Heart right ventricle (tissue), 16 donors: Measurements from ENCODE around the gene SAFB2. TPM values are rescaled to one million over a fixed set of nuclear protein-coding genes. Genes with fewer than 3 reads are reported as not detected.

ENCODE experiments used
- ATAC-seq, 8 donors: fragments of 200-7000 bp; cut with Tn5 transposase; one replicate each; pipeline ENCODE4 v1.9.1; 2020; ENCODE audit warnings: mild to moderate bottlenecking in 8 of 8, moderate library complexity in 8 of 8, moderate number of reproducible peaks in 1 of 8
- DNase-seq, 2 donors: peaks; one replicate each; pipeline ENCODE4 v3.0.0-alpha.2; 2020
- H3K27ac ChIP-seq, 10 donors: fragments of 200-600 bp; sonication (generic) in 2 of 10; one replicate each; pipeline versions ENCODE4 v1.5.0 to v1.8.0; 2020 to 2022; ENCODE audit warnings: mild to moderate bottlenecking in 3 of 10
- H3K27me3 ChIP-seq, 7 donors: fragments of 200-600 bp; one replicate each; pipeline ENCODE4 v1.8.0; 2021 to 2022; ENCODE audit warnings: mild to moderate bottlenecking in 2 of 7
- H3K36me3 ChIP-seq, 9 donors: fragments of 200-600 bp; sonication (generic) in 1 of 9; one replicate each; pipeline versions ENCODE4 v1.5.0 to v1.8.0; 2020 to 2022; ENCODE audit warnings: mild to moderate bottlenecking in 2 of 9
- H3K4me1 ChIP-seq, 9 donors: fragments of 200-600 bp; sonication (generic) in 1 of 9; one replicate each; pipeline versions ENCODE4 v1.5.0 to v1.8.0; 2020 to 2022; ENCODE audit warnings: mild to moderate bottlenecking in 4 of 9
- H3K4me3 ChIP-seq, 10 donors: fragments of 200-600 bp; sonication (generic) in 2 of 10; one replicate each; pipeline versions ENCODE4 v1.5.0 to v1.8.0; 2020 to 2022; ENCODE audit warnings: mild to moderate bottlenecking in 7 of 10, moderate library complexity in 2 of 10
- H3K9me3 ChIP-seq, 11 donors: fragments of 200-600 bp in 10 of 11; sonication (generic) in 2 of 11; one replicate each; pipeline versions ENCODE4 v1.5.0 to v1.8.0; 2013 to 2022; ENCODE audit warnings: mild to moderate bottlenecking in 2 of 11, control low read depth in 1 of 11, moderate library complexity in 1 of 11
- CTCF ChIP-seq, 9 donors: fragments of 200-600 bp; sonication (generic) in 2 of 9; IDR thresholded peaks; one replicate each; pipeline versions ENCODE4 v1.5.0 to v1.8.0; 2021 to 2022; ENCODE audit warnings: antibody characterized with exemption in 9 of 9, mild to moderate bottlenecking in 5 of 9, moderate library complexity in 1 of 9
- WGBS, 2 donors: extraction: QIAGEN DNeasy Blood & Tissue Kit; methylation state at CpG; one replicate each; pipeline ENCODE4 v1.1.7; 2013; ENCODE audit warnings: inconsistent platforms in 1 of 2; 5-methylcytosine and 5-hydroxymethylcytosine counted together
- intact Hi-C, 10 donors: fragments of 100-400 bp; cut with DNase I; formaldehyde crosslinking; loops; one replicate each; pipeline versions ENCODE4 v1.11.1 to v1.14.2; 2022
- polyA plus RNA-seq, 2 donors: library from polyadenylated mRNA; stranded (reverse); fragments of 200-250 nt; gene quantifications; one replicate each; pipeline ENCODE4 v1.2.3, GENCODE V29; 2013
- total RNA-seq, 10 donors: library from RNA; stranded (reverse); fragmentation: NEBNext Ultra II Directional in 3 of 10; extraction: Animal tissue kit (Norgen Biotek cat#: 25700) in 3 of 10; gene quantifications; one replicate each; pipeline versions ENCODE4 v1.2.1 to v1.2.4, GENCODE V29; 2021 to 2023
- donor health status: Arrhythmogenic right ventricular cardiomyopathy.
- donor health status: ischemic (EF 13 %, LVEDD 7.1; RV severe dilation, severe dysfunction).
- donor health status: healthy with polysubstance abuse.
- donor health status: DM: no; HTN: yes; CAD: no.
- donor health status: DM: no; HTN: no; CAD: no.
- donor health status: ischemic (EF 25% LVEDD 6.9; RV normal size, moderate dysfunction).
- donor health status: ischemic (EF 25% LVEDD 5.7; RV mildly dilated, moderate dysfunction).
- donor health status: healthy.
- donor health status: DM: yes; HTN: yes; CAD: no.
- donor health status: Ischemic cardiomyopathy.
- donor health status: ischemic (EF 35%, LVEDD 5.7; RV mildly dilated, moderate dysfunction).
- donor health status: nonischemic (EF 11% LVEDD 7.7; RV severe dilation, severe dysfunction).
- donor health status: DM: yes; HTN: yes; CAD: no.
- donor health status: PGD.
- donor health status: ischemic (EF 29% LVEDD 5.4; RV normal size, mild dysfunction).
- donor health status: nonischemic (EF 23%, LVEDD 6.1; RV moderate dilation, normal function).

The SAFB2 gene
- total and polyA plus RNA-seq, 12 donors: 30.8 to 80.3 (median 45.9) TPM

- Histone ChIP-seq H3K9me3 (no peaks in the 10 kb centered on the region), H3K27ac (no peak overlapping the region), H3K4me3 (no peak overlapping the region), H3K4me1 (peaks cover 10 to 19% (median 16%) of the 10 kb centered on the region in 9 donors), H3K27me3 (no peaks in the 10 kb centered on the region), H3K36me3 (peaks cover 2 to 90% (median 43%) of the 10 kb centered on the region in 9 donors)
- intact Hi-C loops: no loop called here
- WGBS, 2 donors: 94 to 95% methylated on average over 16 of the region's 16 CpGs
- no peak for TF ChIP-seq CTCF (IDR thresholded peaks at IDR 0.05)
- no peak for ATAC-seq
- no peak for DNase-seq
Observed at GRCh38 chr19:5587071-5587455, 35.5 kb downstream of the SAFB2 start.

GRCh38 chr19:5586300-5587070, 36.1 kb downstream of the SAFB2 start:
- DNase-seq (no peak), ATAC-seq (peak in 6 of 8 donors; percentile 6 to 30 (median 10))
- Histone ChIP-seq H3K4me1 (peaks cover 10 to 19% (median 16%) of the 10 kb centered on the region in 9 donors), H3K27ac (peak overlapping the region in 5 of 10 donors; percentile 3 to 74 (median 34)), H3K9me3 (no peaks in the 10 kb centered on the region), H3K36me3 (peaks cover 0 to 90% (median 43%) of the 10 kb centered on the region in 9 donors), H3K27me3 (no peaks in the 10 kb centered on the region), H3K4me3 (no peak overlapping the region)
- TF ChIP-seq CTCF (IDR thresholded peaks at IDR 0.05): no peak
- 76 to 77% methylated on average over 26 of the region's 26 CpGs for WGBS, 2 donors
- intact Hi-C loops: no loop called here

- no peak for TF ChIP-seq CTCF (IDR thresholded peaks at IDR 0.05)
- H3K4me3 ChIP-seq: no peak overlapping the region
- DNase-seq (peak in 1 of 2 donors; percentile 39), ATAC-seq (peak; percentile 20 to 66 (median 50))
- peaks cover 0 to 89% (median 36%) of the 10 kb centered on the region in 9 donors for H3K36me3 ChIP-seq
- H3K27me3 ChIP-seq: no peaks in the 10 kb centered on the region
- peaks cover 10 to 19% (median 16%) of the 10 kb centered on the region in 9 donors for H3K4me1 ChIP-seq
- H3K27ac ChIP-seq: peak overlapping the region in 7 of 10 donors; percentile 3 to 74 (median 49)
- intact Hi-C loops: no loop called here
- no peaks in the 10 kb centered on the region for H3K9me3 ChIP-seq
- WGBS, 2 donors: 32 to 38% methylated on average over 29 of the region's 29 CpGs
Observed at GRCh38 chr19:5585461-5586299, 36.9 kb downstream of the SAFB2 start.

GRCh38 chr19:5580161-5580571, 42.4 kb downstream of the SAFB2 start:
- TF ChIP-seq CTCF (IDR thresholded peaks at IDR 0.05): no peak
- H3K4me3 ChIP-seq: no peak overlapping the region
- peaks cover 0 to 6% (median 2%) of the 10 kb centered on the region in 9 donors for H3K4me1 ChIP-seq
- peaks cover 0 to 42% (median 9%) of the 10 kb centered on the region in 9 donors for H3K36me3 ChIP-seq
- no peak overlapping the region for H3K27ac ChIP-seq
- DNase-seq (no peak), ATAC-seq (no peak)
- WGBS, 2 donors: 68 to 70% methylated on average over 12 of the region's 12 CpGs
- peaks cover 0 to under 1% (median 0%) of the 10 kb centered on the region in 11 donors for H3K9me3 ChIP-seq
- H3K27me3 ChIP-seq: no peaks in the 10 kb centered on the region
- intact Hi-C loops: no loop called here
